ENCODE results near the gene CYB561D2.

CYB561D2 gene

GRCh38 chr3:50341537-50341936, 9.1 kb upstream of the CYB561D2 start:
- H3K9me3 ChIP-seq (ENCODE audit: control insufficient read depth in 5 of 5, low read length in 5 of 5), result no peaks in the 10 kb centered on the region
- peak overlapping the region in 2 of 5 donors; percentile 34 to 82 for H3K9ac ChIP-seq (ENCODE audit: low read length in 5 of 5)
- H3K27me3 ChIP-seq (ENCODE audit: control insufficient read depth in 5 of 5, insufficient read depth in 4 of 5, low read length in 5 of 5), result no peaks in the 10 kb centered on the region
- H3K4me3 ChIP-seq (ENCODE audit: low read depth in 1 of 5, low read length in 5 of 5), result peak overlapping the region; percentile 71 to 76 (median 71)
- H3K36me3 ChIP-seq (ENCODE audit: control insufficient read depth in 5 of 5, insufficient read depth in 5 of 5, low read length in 5 of 5), result no peaks in the 10 kb centered on the region
- H3K27ac ChIP-seq (ENCODE audit: low read depth, low read length), result no peak overlapping the region
- H3K4me1 ChIP-seq (ENCODE audit: control insufficient read depth in 5 of 5, insufficient read depth in 5 of 5, low read length in 5 of 5), result peaks cover 6 to 63% (median 56%) of the 10 kb centered on the region in 5 donors

GRCh38 chr3:50341996-50342650, 8.5 kb upstream of the CYB561D2 start:
- Histone ChIP-seq H3K4me1 (ENCODE audit: control insufficient read depth in 5 of 5, insufficient read depth in 5 of 5, low read length in 5 of 5) (peaks cover 6 to 58% (median 52%) of the 10 kb centered on the region in 5 donors), H3K36me3 (ENCODE audit: control insufficient read depth in 5 of 5, insufficient read depth in 5 of 5, low read length in 5 of 5) (no peaks in the 10 kb centered on the region), H3K9me3 (ENCODE audit: control insufficient read depth in 5 of 5, low read length in 5 of 5) (no peaks in the 10 kb centered on the region), H3K9ac (ENCODE audit: low read length in 5 of 5) (no peak overlapping the region), H3K27me3 (ENCODE audit: control insufficient read depth in 5 of 5, insufficient read depth in 4 of 5, low read length in 5 of 5) (no peaks in the 10 kb centered on the region), H3K27ac (ENCODE audit: low read depth, low read length) (no peak overlapping the region), H3K4me3 (ENCODE audit: low read depth in 1 of 5, low read length in 5 of 5) (peak overlapping the region in 1 of 5 donors; percentile 71)

- Histone ChIP-seq H3K4me1 (ENCODE audit: control insufficient read depth in 5 of 5, insufficient read depth in 5 of 5, low read length in 5 of 5) (peaks cover 4 to 51% (median 49%) of the 10 kb centered on the region in 5 donors), H3K27me3 (ENCODE audit: control insufficient read depth in 5 of 5, insufficient read depth in 4 of 5, low read length in 5 of 5) (no peaks in the 10 kb centered on the region), H3K9ac (ENCODE audit: low read length in 5 of 5) (no peak overlapping the region), H3K9me3 (ENCODE audit: control insufficient read depth in 5 of 5, low read length in 5 of 5) (no peaks in the 10 kb centered on the region), H3K4me3 (ENCODE audit: low read depth in 1 of 5, low read length in 5 of 5) (no peak overlapping the region), H3K27ac (ENCODE audit: low read depth, low read length) (no peak overlapping the region), H3K36me3 (ENCODE audit: control insufficient read depth in 5 of 5, insufficient read depth in 5 of 5, low read length in 5 of 5) (peaks cover 0 to 7% (median 4%) of the 10 kb centered on the region in 5 donors)
Measured at GRCh38 chr3:50342813-50343633, 7.6 kb upstream of the CYB561D2 start.

GRCh38 chr3:50345008-50345407, 5.7 kb upstream of the CYB561D2 start:
- Histone ChIP-seq H3K36me3 (ENCODE audit: control insufficient read depth in 5 of 5, insufficient read depth in 5 of 5, low read length in 5 of 5) (peaks cover 0 to 17% (median 14%) of the 10 kb centered on the region in 5 donors), H3K9me3 (ENCODE audit: control insufficient read depth in 5 of 5, low read length in 5 of 5) (no peaks in the 10 kb centered on the region), H3K4me1 (ENCODE audit: control insufficient read depth in 5 of 5, insufficient read depth in 5 of 5, low read length in 5 of 5) (peaks cover 5 to 43% (median 41%) of the 10 kb centered on the region in 5 donors), H3K27ac (ENCODE audit: low read depth, low read length) (no peak overlapping the region), H3K4me3 (ENCODE audit: low read depth in 1 of 5, low read length in 5 of 5) (peak overlapping the region in 1 of 5 donors; percentile 58), H3K27me3 (ENCODE audit: control insufficient read depth in 5 of 5, insufficient read depth in 4 of 5, low read length in 5 of 5) (no peaks in the 10 kb centered on the region), H3K9ac (ENCODE audit: low read length in 5 of 5) (peak overlapping the region in 1 of 5 donors; percentile 63)

- Histone ChIP-seq H3K27me3 (ENCODE audit: control insufficient read depth in 5 of 5, insufficient read depth in 4 of 5, low read length in 5 of 5) (no peaks in the 10 kb centered on the region), H3K4me3 (ENCODE audit: low read depth in 1 of 5, low read length in 5 of 5) (peak within 1 kb of the TSS; percentile 11 to 58 (median 48)), H3K9ac (ENCODE audit: low read length in 5 of 5) (peak within 1 kb of the TSS in 2 of 5 donors; percentile 42 to 63), H3K27ac (ENCODE audit: low read depth, low read length) (no peak within 1 kb of the TSS), H3K4me1 (ENCODE audit: control insufficient read depth in 5 of 5, insufficient read depth in 5 of 5, low read length in 5 of 5) (peaks cover 6 to 42% (median 40%) of the 10 kb centered on the region in 5 donors), H3K36me3 (ENCODE audit: control insufficient read depth in 5 of 5, insufficient read depth in 5 of 5, low read length in 5 of 5) (peaks cover 0 to 17% (median 14%) of the 10 kb centered on the region in 5 donors), H3K9me3 (ENCODE audit: control insufficient read depth in 5 of 5, low read length in 5 of 5) (no peaks in the 10 kb centered on the region)
Measured at GRCh38 chr3:50345586-50346234, 5.0 kb upstream of the CYB561D2 start, which contains the start of gene ZMYND10. ZMYND10 (minus strand) TSS chr3:50345732; CDS start chr3:50345579, 153 bp downstream.

- H3K9ac ChIP-seq (ENCODE audit: low read length in 5 of 5), result no peak overlapping the region
- H3K9me3 ChIP-seq (ENCODE audit: control insufficient read depth in 5 of 5, low read length in 5 of 5), result no peaks in the 10 kb centered on the region
- H3K27ac ChIP-seq (ENCODE audit: low read depth, low read length), result no peak overlapping the region
- H3K36me3 ChIP-seq (ENCODE audit: control insufficient read depth in 5 of 5, insufficient read depth in 5 of 5, low read length in 5 of 5), result peaks cover 0 to 17% (median 14%) of the 10 kb centered on the region in 5 donors
- peaks cover 12 to 41% (median 37%) of the 10 kb centered on the region in 5 donors for H3K4me1 ChIP-seq (ENCODE audit: control insufficient read depth in 5 of 5, insufficient read depth in 5 of 5, low read length in 5 of 5)
- no peak overlapping the region for H3K4me3 ChIP-seq (ENCODE audit: low read depth in 1 of 5, low read length in 5 of 5)
- H3K27me3 ChIP-seq (ENCODE audit: control insufficient read depth in 5 of 5, insufficient read depth in 4 of 5, low read length in 5 of 5), result no peaks in the 10 kb centered on the region
Measured at GRCh38 chr3:50347187-50347813, 3.4 kb upstream of the CYB561D2 start.

- Histone ChIP-seq H3K4me1 (ENCODE audit: control insufficient read depth in 5 of 5, insufficient read depth in 5 of 5, low read length in 5 of 5) (peaks cover 10 to 45% (median 36%) of the 10 kb centered on the region in 5 donors), H3K27me3 (ENCODE audit: control insufficient read depth in 5 of 5, insufficient read depth in 4 of 5, low read length in 5 of 5) (no peaks in the 10 kb centered on the region), H3K9me3 (ENCODE audit: control insufficient read depth in 5 of 5, low read length in 5 of 5) (no peaks in the 10 kb centered on the region), H3K4me3 (ENCODE audit: low read depth in 1 of 5, low read length in 5 of 5) (peak overlapping the region; percentile 82 to 99 (median 92)), H3K27ac (ENCODE audit: low read depth, low read length) (peak overlapping the region; percentile 86), H3K36me3 (ENCODE audit: control insufficient read depth in 5 of 5, insufficient read depth in 5 of 5, low read length in 5 of 5) (peaks cover 0 to 41% (median 39%) of the 10 kb centered on the region in 5 donors), H3K9ac (ENCODE audit: low read length in 5 of 5) (peak overlapping the region; percentile 71 to 92 (median 76))
Measured at GRCh38 chr3:50350213-50350526, 492 bp upstream of the CYB561D2 start.

- Histone ChIP-seq H3K27me3 (ENCODE audit: control insufficient read depth in 5 of 5, insufficient read depth in 4 of 5, low read length in 5 of 5) (no peaks in the 10 kb centered on the region), H3K9me3 (ENCODE audit: control insufficient read depth in 5 of 5, low read length in 5 of 5) (no peaks in the 10 kb centered on the region), H3K27ac (ENCODE audit: low read depth, low read length) (peak overlapping the region; percentile 86), H3K4me1 (ENCODE audit: control insufficient read depth in 5 of 5, insufficient read depth in 5 of 5, low read length in 5 of 5) (peaks cover 16 to 47% (median 39%) of the 10 kb centered on the region in 5 donors), H3K36me3 (ENCODE audit: control insufficient read depth in 5 of 5, insufficient read depth in 5 of 5, low read length in 5 of 5) (peaks cover 0 to 51% (median 48%) of the 10 kb centered on the region in 5 donors), H3K4me3 (ENCODE audit: low read depth in 1 of 5, low read length in 5 of 5) (peak overlapping the region; percentile 84 to 99 (median 92)), H3K9ac (ENCODE audit: low read length in 5 of 5) (peak overlapping the region in 3 of 5 donors; percentile 76 to 92 (median 89))
Measured at GRCh38 chr3:50351323-50351697, 648 bp downstream of the CYB561D2 start.

- peak overlapping the region; percentile 16 for H3K27ac ChIP-seq (ENCODE audit: low read depth, low read length)
- no peaks in the 10 kb centered on the region for H3K27me3 ChIP-seq (ENCODE audit: control insufficient read depth in 5 of 5, insufficient read depth in 4 of 5, low read length in 5 of 5)
- no peak overlapping the region for H3K9ac ChIP-seq (ENCODE audit: low read length in 5 of 5)
- no peak overlapping the region for H3K4me3 ChIP-seq (ENCODE audit: low read depth in 1 of 5, low read length in 5 of 5)
- H3K9me3 ChIP-seq (ENCODE audit: control insufficient read depth in 5 of 5, low read length in 5 of 5), result no peaks in the 10 kb centered on the region
- peaks cover 0 to 53% (median 51%) of the 10 kb centered on the region in 5 donors for H3K36me3 ChIP-seq (ENCODE audit: control insufficient read depth in 5 of 5, insufficient read depth in 5 of 5, low read length in 5 of 5)
- peaks cover 27 to 61% (median 52%) of the 10 kb centered on the region in 5 donors for H3K4me1 ChIP-seq (ENCODE audit: control insufficient read depth in 5 of 5, insufficient read depth in 5 of 5, low read length in 5 of 5)
Measured at GRCh38 chr3:50352781-50353180, 2.1 kb downstream of the CYB561D2 start.

Measured in subcutaneous abdominal adipose tissue (tissue), 5 donors.